ENCODE data around the gene CLEC6A.
"Not testable (repeated sequence)": the region's sequence is repeated elsewhere in the genome, so short reads cannot be mapped to it uniquely, and the experiment has no call there.

DNA sequence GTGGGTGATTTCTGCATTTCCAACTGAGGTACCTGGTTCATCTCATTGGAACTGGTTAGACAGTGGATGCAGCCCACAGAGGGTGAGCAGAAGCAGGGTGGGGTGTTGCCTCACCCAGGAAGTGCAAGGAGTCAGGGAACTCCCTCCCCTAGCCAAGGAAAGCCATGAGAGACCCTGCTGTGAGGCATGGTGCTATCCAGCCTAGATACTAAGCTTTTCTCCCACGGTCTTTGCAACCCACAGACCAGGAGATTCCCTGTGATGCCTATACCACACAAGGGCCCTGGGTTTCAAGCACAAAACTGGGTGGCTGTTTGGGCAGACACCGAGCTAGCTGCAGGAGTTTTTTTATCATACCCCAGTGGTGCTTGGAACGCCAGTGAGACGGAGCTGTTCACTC lies 39.9 kb downstream of the CLEC6A start:
- TF ChIP-seq, protein P1, sequence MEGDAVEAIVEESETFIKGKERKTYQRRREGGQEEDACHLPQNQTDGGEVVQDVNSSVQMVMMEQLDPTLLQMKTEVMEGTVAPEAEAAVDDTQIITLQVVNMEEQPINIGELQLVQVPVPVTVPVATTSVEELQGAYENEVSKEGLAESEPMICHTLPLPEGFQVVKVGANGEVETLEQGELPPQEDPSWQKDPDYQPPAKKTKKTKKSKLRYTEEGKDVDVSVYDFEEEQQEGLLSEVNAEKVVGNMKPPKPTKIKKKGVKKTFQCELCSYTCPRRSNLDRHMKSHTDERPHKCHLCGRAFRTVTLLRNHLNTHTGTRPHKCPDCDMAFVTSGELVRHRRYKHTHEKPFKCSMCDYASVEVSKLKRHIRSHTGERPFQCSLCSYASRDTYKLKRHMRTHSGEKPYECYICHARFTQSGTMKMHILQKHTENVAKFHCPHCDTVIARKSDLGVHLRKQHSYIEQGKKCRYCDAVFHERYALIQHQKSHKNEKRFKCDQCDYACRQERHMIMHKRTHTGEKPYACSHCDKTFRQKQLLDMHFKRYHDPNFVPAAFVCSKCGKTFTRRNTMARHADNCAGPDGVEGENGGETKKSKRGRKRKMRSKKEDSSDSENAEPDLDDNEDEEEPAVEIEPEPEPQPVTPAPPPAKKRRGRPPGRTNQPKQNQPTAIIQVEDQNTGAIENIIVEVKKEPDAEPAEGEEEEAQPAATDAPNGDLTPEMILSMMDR (IDR thresholded peaks at IDR 0.05; ENCODE audit: low read length): not testable (repeated sequence)
- TF ChIP-seq EZH2 (IDR thresholded peaks at IDR 0.05; ENCODE audit: borderline replicate concordance, low read length): not testable (repeated sequence)
